SK-N-SH (cell line): ENCODE measurements around the gene NUP43. TPM values are rescaled to one million over a fixed set of nuclear protein-coding genes. Genes with fewer than 3 reads are reported as not detected.

Experiments used
- CTCF ChIA-PET: fragments of 300-600, 350-600 bp; formaldehyde crosslinking; extraction: SDS; loops from one replicate; lab custom pipeline; 2021; lab: Yijun Ruan, JAX
- POLR2A ChIA-PET: fragments of 350-600 bp; sonication (Branson Sonifier 250); formaldehyde crosslinking; extraction: SDS; loops from one replicate; lab custom pipeline; 2020; ENCODE audit warnings: antibody characterized with exemption, inconsistent platforms; lab: Yijun Ruan, JAX
- DNase-seq: peaks from one replicate; pipeline ENCODE4 v3.0.0; 2012
- H2AFZ ChIP-seq: fragments of 200-600 bp; sonication (generic); 2 replicates; pipeline ENCODE4 v1.8.1; 2016; ENCODE audit warnings: antibody characterized with exemption, mild to moderate bottlenecking, low read depth
- H3F3A ChIP-seq: fragments of 200-600 bp; sonication (generic); replicated peaks from 2 replicates; pipeline ENCODE3; 2016; ENCODE audit warnings: antibody characterized with exemption, mild to moderate bottlenecking; ENCODE audit not compliant: insufficient read depth
- H3K27ac ChIP-seq, 2 experiments: fragments of 200-500 bp in 1 of 2; fragments of 200-600 bp in 1 of 2; sonication (Bioruptor generic) in 1 of 2; sonication (generic), shearing (Covaris generic) in 1 of 2; 2 replicates each; pipeline versions ENCODE4 v1.5.1 to v1.6.1; 2014 to 2016; ENCODE audit warnings: low read depth in 2 of 2, inconsistent platforms in 1 of 2, low read length in 1 of 2, mild to moderate bottlenecking in 1 of 2, mixed read lengths in 1 of 2
- H3K27me3 ChIP-seq: fragments of 200-600 bp; sonication (generic), shearing (Covaris generic); 2 replicates; pipeline ENCODE4 v1.6.1; 2016; ENCODE audit warnings: mixed run types; ENCODE audit not compliant: insufficient read depth
- H3K36me3 ChIP-seq, 2 experiments: fragments of 200-500 bp in 1 of 2; fragments of 200-600 bp in 1 of 2; sonication (Bioruptor generic) in 1 of 2; sonication (generic) in 1 of 2; replicated peaks in 1 of 2; 2 replicates each; pipeline versions ENCODE3 to v1.5.1; 2014 to 2016; ENCODE audit warnings: low read length in 1 of 2, mild to moderate bottlenecking in 1 of 2; ENCODE audit not compliant: insufficient read depth in 2 of 2, control insufficient read depth in 1 of 2
- H3K4me1 ChIP-seq, 2 experiments: fragments of 200-500 bp in 1 of 2; fragments of 200-600 bp in 1 of 2; sonication (Bioruptor generic) in 1 of 2; sonication (generic), shearing (Covaris generic) in 1 of 2; 2 replicates each; pipeline versions ENCODE4 v1.5.1 to v1.6.1; 2014 to 2016; ENCODE audit warnings: low read depth in 1 of 2, low read length in 1 of 2, mixed run types in 1 of 2; ENCODE audit not compliant: insufficient read depth in 2 of 2, control insufficient read depth in 1 of 2
- H3K4me2 ChIP-seq: fragments of 200-600 bp; sonication (generic), shearing (Covaris generic); 2 replicates; pipeline ENCODE4 v1.6.1; 2017; ENCODE audit warnings: mixed run types
- H3K4me3 ChIP-seq, 2 experiments: fragments of 200-500 bp in 1 of 2; fragments of 200-600 bp in 1 of 2; sonication (Bioruptor generic) in 1 of 2; sonication (generic), shearing (Covaris generic) in 1 of 2; 2 replicates each; pipeline versions ENCODE4 v1.5.1 to v1.8.1; 2014 to 2016; ENCODE audit warnings: low read depth in 2 of 2, inconsistent platforms in 1 of 2, low read length in 1 of 2, mild to moderate bottlenecking in 1 of 2, mixed read lengths in 1 of 2, moderate library complexity in 1 of 2
- H3K79me2 ChIP-seq: fragments of 200-600 bp; sonication (generic); 2 replicates; pipeline ENCODE4 v1.8.1; 2017; ENCODE audit warnings: mild to moderate bottlenecking; ENCODE audit not compliant: insufficient read depth
- H3K9ac ChIP-seq: fragments of 200-600 bp; sonication (generic); 2 replicates; pipeline ENCODE4 v1.6.1; 2017; ENCODE audit warnings: mixed run types
- H3K9me2 ChIP-seq: fragments of 200-600 bp; sonication (generic); 2 replicates; pipeline ENCODE4 v1.6.1; 2017; ENCODE audit warnings: mixed run types
- H3K9me3 ChIP-seq: fragments of 200-600 bp; sonication (generic); 2 replicates; pipeline ENCODE4 v1.6.1; 2017; ENCODE audit warnings: mixed run types, mild to moderate bottlenecking, moderate library complexity
- H4K20me1 ChIP-seq: fragments of 200-600 bp; sonication (generic); 2 replicates; pipeline ENCODE4 v1.6.1; 2017; ENCODE audit warnings: mild to moderate bottlenecking, mixed run types; ENCODE audit not compliant: insufficient read depth
- CHD2 ChIP-seq: fragments of 150-350 bp; IDR thresholded peaks from 2 replicates; pipeline ENCODE4 v1.6.1; 2018; ENCODE audit warnings: low read length; ENCODE audit not compliant: partially characterized antibody
- ELF1 ChIP-seq: IDR thresholded peaks from 2 replicates; pipeline ENCODE4 v1.4.0; 2012
- FOXM1 ChIP-seq: IDR thresholded peaks from 2 replicates; pipeline ENCODE4 v1.4.0; 2012; ENCODE audit warnings: low read depth, mild to moderate bottlenecking
- GABPA ChIP-seq: IDR thresholded peaks from 2 replicates; pipeline ENCODE4 v1.4.0; 2012; ENCODE audit warnings: low read depth, mild to moderate bottlenecking
- IRF3 ChIP-seq: fragments of 150-350 bp; IDR thresholded peaks from 2 replicates; pipeline ENCODE4 v1.6.1; 2016; ENCODE audit warnings: mild to moderate bottlenecking, low read depth, low read length
- MEF2A ChIP-seq: IDR thresholded peaks from 2 replicates; pipeline ENCODE4 v1.4.0; 2012; ENCODE audit warnings: low read depth, borderline replicate concordance
- MXI1 ChIP-seq: IDR thresholded peaks from 2 replicates; pipeline ENCODE4 v1.6.1; 2012; ENCODE audit warnings: mild to moderate bottlenecking, low read depth, low read length, improper control_type of control experiment
- NRF1 ChIP-seq: IDR thresholded peaks from 2 replicates; pipeline ENCODE4 v1.6.1; 2012; ENCODE audit warnings: low read depth, mild to moderate bottlenecking, low read length
- RAD21 ChIP-seq: IDR thresholded peaks from 2 replicates; pipeline ENCODE4 v1.6.1; 2012; ENCODE audit warnings: mild to moderate bottlenecking, low read length
- RCOR1 ChIP-seq: fragments of 150-350 bp; IDR thresholded peaks from 2 replicates; pipeline ENCODE4 v1.6.1; 2017; ENCODE audit warnings: antibody characterized with exemption, low read length
- RFX5 ChIP-seq: IDR thresholded peaks from 2 replicates; pipeline ENCODE4 v1.6.1; 2012; ENCODE audit warnings: mild to moderate bottlenecking, improper control_type of control experiment, low read length
- SIN3A ChIP-seq: IDR thresholded peaks from 2 replicates; pipeline ENCODE4 v1.6.1; 2012; ENCODE audit warnings: low read depth, mild to moderate bottlenecking, low read length, moderate library complexity, borderline replicate concordance
- TAF1 ChIP-seq: IDR thresholded peaks from 2 replicates; pipeline ENCODE4 v1.6.1; 2012; ENCODE audit warnings: low read depth, mild to moderate bottlenecking, low read length, moderate library complexity, borderline replicate concordance
- TCF12 ChIP-seq: IDR thresholded peaks from 2 replicates; pipeline ENCODE4 v1.4.0; 2012
- USF1 ChIP-seq: IDR thresholded peaks from 2 replicates; pipeline ENCODE4 v1.4.0; 2012; ENCODE audit warnings: low read depth, borderline replicate concordance
- USF2 ChIP-seq: fragments of 150-350 bp; IDR thresholded peaks from 2 replicates; pipeline ENCODE4 v1.6.1; 2017; ENCODE audit warnings: antibody characterized with exemption, low read length, low read depth, borderline replicate concordance
- YY1 ChIP-seq: IDR thresholded peaks from 2 replicates; pipeline ENCODE4 v1.4.0; 2012; ENCODE audit warnings: low read depth, mild to moderate bottlenecking
- ZBTB33 ChIP-seq: IDR thresholded peaks from 2 replicates; pipeline ENCODE4 v1.4.0; 2012; ENCODE audit warnings: low read depth, borderline replicate concordance
- WGBS: methylation state at CpG from one replicate; pipeline ENCODE4 v1.1.6; 2017; ENCODE audit warnings: low lambda C conversion rate; 5-methylcytosine and 5-hydroxymethylcytosine counted together
- polyA plus RNA-seq, 3 experiments: library from polyadenylated mRNA; depleted of rRNA; stranded (reverse); fragments of >200 nt; gene quantifications; 2 replicates each; pipeline ENCODE4 v1.2.3, GENCODE V29; 2012

NUP43 gene
- polyA plus RNA-seq, 1 of the 3 experiments (the other 2 are of a cell fraction) = 10.1 TPM

GRCh38 chr6:149756261-149756636 is 9.9 kb upstream of the NUP43 start (continued):
- TF ChIP-seq MXI1 (no peak), FOXM1 (no peak), RAD21 (no peak)

- Histone ChIP-seq H3K4me1 (no peaks in the 10 kb centered on the region; a peak in 1 of 4 replicates), H3F3A (peaks cover 12% of the 10 kb centered on the region), H3K27ac (no peak overlapping the region)
- TF ChIP-seq ELF1 = no peak
- no peak for TF ChIP-seq TAF1
- TF ChIP-seq NRF1 = no peak
- TF ChIP-seq SIN3A = no peak
- TF ChIP-seq USF1 = no peak
- no peak for TF ChIP-seq IRF3
- TF ChIP-seq RFX5 = no peak
- no peak for TF ChIP-seq GABPA
- no peak for TF ChIP-seq RAD21
- no peak for TF ChIP-seq CHD2
- no peak for TF ChIP-seq TCF12
- TF ChIP-seq, all 33 proteins: peak for 0
- WGBS = 86% methylated on average over 9 of the region's 9 CpGs
- no peak for DNase-seq
- Histone ChIP-seq H2AFZ (no peak overlapping the region), H3K9ac (no peak overlapping the region), H3K27me3 (no peaks in the 10 kb centered on the region), H3K4me3 (no peak overlapping the region), H3K9me3 (no peaks in the 10 kb centered on the region), H3K9me2 (no peaks in the 10 kb centered on the region), H4K20me1 (peaks cover 28% of the 10 kb centered on the region; the same call in 1 of the 2 replicates), H3K4me2 (no peak overlapping the region), H3K79me2 (peaks cover 98% of the 10 kb centered on the region), H3K36me3 (peaks cover 0 to 6% of the 10 kb centered on the region in 2 experiments)
- ChIA-PET POLR2A (no interaction called here), CTCF (interaction anchor here (0.7 kb wide), 1 partner anchor 43 kb away, joined by 3 read pairs; no protein-coding TSS in a partner anchor)
These were observed 9.3 kb upstream of the NUP43 start for GRCh38 chr6:149755300-149756260.

GRCh38 chr6:149754548-149754947 is 8.2 kb upstream of the NUP43 start:
- H2AFZ ChIP-seq = no peak overlapping the region
- ChIA-PET CTCF (no interaction called here), POLR2A (no interaction called here)
- no peaks in the 10 kb centered on the region for H3K36me3 ChIP-seq
- H3K9me2 ChIP-seq = no peaks in the 10 kb centered on the region
- H3K4me3 ChIP-seq = no peak overlapping the region
- peaks cover 28% of the 10 kb centered on the region; the same call in 1 of the 2 replicates for H4K20me1 ChIP-seq
- H3K79me2 ChIP-seq = peaks cover 97% of the 10 kb centered on the region
- H3K27ac ChIP-seq = no peak overlapping the region
- no peaks in the 10 kb centered on the region for H3K27me3 ChIP-seq
- H3K9ac ChIP-seq = no peak overlapping the region
- no peak for DNase-seq
- no peaks in the 10 kb centered on the region for H3K9me3 ChIP-seq
- H3K4me2 ChIP-seq = no peak overlapping the region
- H3K4me1 ChIP-seq = no peaks in the 10 kb centered on the region; a peak in 1 of 4 replicates
- peaks cover 10% of the 10 kb centered on the region for H3F3A ChIP-seq
- 94% methylated on average over 4 of the region's 4 CpGs for WGBS
- no peak for TF ChIP-seq NRF1
- no peak for TF ChIP-seq ZBTB33
- TF ChIP-seq YY1 = no peak
- TF ChIP-seq CHD2 = no peak
- no peak for TF ChIP-seq USF1
- TF ChIP-seq USF2 = no peak
- TF ChIP-seq MEF2A = no peak
- no peak for TF ChIP-seq RCOR1
